Measurements from ENCODE around the gene C1QTNF12. TPM values are rescaled to one million over a fixed set of nuclear protein-coding genes. Genes with fewer than 3 reads are reported as not detected.

Gene C1QTNF12
- total RNA-seq, 1 experiment from 2014 or later: 2.0 TPM

DNA sequence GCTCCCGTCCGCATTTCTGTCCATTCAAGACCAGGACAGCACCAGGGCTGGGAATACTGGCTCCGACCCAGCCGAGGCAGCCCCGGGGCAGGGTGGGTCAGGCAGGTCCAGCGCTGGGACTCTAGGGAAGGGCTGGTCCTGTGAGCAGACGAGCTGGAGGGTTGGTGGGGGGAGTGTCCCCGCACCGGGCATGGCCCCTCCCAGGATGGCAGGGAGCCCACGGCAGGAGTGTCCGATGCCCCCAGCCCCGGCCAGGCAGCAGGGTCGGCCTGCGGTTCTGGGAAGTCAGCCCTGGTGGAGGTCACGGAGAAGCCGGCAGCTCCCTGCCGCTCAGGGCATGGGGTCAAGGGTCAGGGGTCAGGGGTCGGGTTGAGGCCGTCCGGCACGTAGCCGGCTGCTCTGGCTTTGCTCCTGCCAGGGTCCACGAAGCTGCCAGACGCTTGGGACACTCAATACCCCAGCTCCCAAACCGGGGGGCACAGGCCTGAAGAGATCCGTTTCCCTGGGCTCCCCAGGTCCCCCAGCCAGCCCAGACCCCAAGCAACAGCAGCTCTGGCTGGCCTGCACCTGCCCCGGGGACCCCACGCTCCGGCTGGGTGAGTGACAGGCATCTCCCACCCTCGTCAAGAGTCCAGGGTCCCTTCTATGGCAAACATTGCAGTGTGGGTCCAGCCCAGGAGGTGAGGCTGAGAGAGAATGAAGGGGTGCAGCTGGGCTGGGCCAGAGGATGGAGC, 6.7 kb downstream of the C1QTNF12 start:
- CTCF ChIA-PET: no interaction called here
- Mint-ChIP-seq H3K9me3 (ENCODE audit: low read depth, unreplicated experiment) (no peaks in the 10 kb centered on the region), H3K4me1 (ENCODE audit: low read depth, unreplicated experiment) (no peaks in the 10 kb centered on the region), H3K36me3 (ENCODE audit: insufficient read depth, unreplicated experiment) (peaks cover 44% of the 10 kb centered on the region), H3K4me3 (ENCODE audit: low read depth, unreplicated experiment) (peak overlapping the region; percentile 63), H3K27ac (ENCODE audit: unreplicated experiment) (peak overlapping the region; percentile 76), H3K27me3 (ENCODE audit: unreplicated experiment) (no peaks in the 10 kb centered on the region)
- TF ChIP-seq, protein P1, sequence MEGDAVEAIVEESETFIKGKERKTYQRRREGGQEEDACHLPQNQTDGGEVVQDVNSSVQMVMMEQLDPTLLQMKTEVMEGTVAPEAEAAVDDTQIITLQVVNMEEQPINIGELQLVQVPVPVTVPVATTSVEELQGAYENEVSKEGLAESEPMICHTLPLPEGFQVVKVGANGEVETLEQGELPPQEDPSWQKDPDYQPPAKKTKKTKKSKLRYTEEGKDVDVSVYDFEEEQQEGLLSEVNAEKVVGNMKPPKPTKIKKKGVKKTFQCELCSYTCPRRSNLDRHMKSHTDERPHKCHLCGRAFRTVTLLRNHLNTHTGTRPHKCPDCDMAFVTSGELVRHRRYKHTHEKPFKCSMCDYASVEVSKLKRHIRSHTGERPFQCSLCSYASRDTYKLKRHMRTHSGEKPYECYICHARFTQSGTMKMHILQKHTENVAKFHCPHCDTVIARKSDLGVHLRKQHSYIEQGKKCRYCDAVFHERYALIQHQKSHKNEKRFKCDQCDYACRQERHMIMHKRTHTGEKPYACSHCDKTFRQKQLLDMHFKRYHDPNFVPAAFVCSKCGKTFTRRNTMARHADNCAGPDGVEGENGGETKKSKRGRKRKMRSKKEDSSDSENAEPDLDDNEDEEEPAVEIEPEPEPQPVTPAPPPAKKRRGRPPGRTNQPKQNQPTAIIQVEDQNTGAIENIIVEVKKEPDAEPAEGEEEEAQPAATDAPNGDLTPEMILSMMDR (IDR thresholded peaks at IDR 0.05; ENCODE audit: unreplicated experiment): no peak
- no peak for DNase-seq
- no TSS peak for BruUV-seq (replicated peaks)
- intact Hi-C loops (cut with micrococcal nuclease; ENCODE audit: unreplicated experiment): loop anchor here (10.0 kb wide), 1 partner anchor 75 kb away; no protein-coding TSS in a partner anchor

DNA sequence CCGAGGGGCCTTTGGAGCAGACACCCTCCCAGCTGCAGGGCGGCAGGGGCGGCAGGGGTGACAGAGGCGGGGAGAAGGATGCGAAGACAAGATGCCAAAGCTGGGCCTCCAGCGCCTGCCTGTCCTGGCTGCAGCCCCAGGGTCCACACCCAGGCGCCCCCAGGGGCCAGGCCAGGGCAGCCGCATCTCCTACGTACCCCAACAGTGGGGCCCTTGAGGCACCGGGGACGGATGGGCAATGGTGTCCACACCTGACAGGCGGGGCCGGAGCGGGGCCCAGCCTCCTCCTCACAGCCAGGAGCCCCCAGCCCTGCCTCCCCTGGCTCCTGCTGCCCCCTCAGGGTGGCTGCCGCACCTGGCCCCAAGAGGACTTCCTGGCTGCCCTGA, 7.3 kb downstream of the C1QTNF12 start:
- Mint-ChIP-seq H3K27ac (ENCODE audit: unreplicated experiment) (peak overlapping the region; percentile 90), H3K4me3 (ENCODE audit: low read depth, unreplicated experiment) (peak overlapping the region; percentile 63), H3K4me1 (ENCODE audit: low read depth, unreplicated experiment) (no peaks in the 10 kb centered on the region), H3K27me3 (ENCODE audit: unreplicated experiment) (no peaks in the 10 kb centered on the region), H3K9me3 (ENCODE audit: low read depth, unreplicated experiment) (no peaks in the 10 kb centered on the region), H3K36me3 (ENCODE audit: insufficient read depth, unreplicated experiment) (peaks cover 50% of the 10 kb centered on the region)
- DNase-seq: no peak
- BruUV-seq (replicated peaks): no TSS peak
- CTCF ChIA-PET: no interaction called here
- TF ChIP-seq, protein P1 (IDR thresholded peaks at IDR 0.05; ENCODE audit: unreplicated experiment): no peak
- intact Hi-C loops (cut with micrococcal nuclease; ENCODE audit: unreplicated experiment): loop anchor here (10.0 kb wide), 1 partner anchor 74 kb away; no protein-coding TSS in a partner anchor

DNA sequence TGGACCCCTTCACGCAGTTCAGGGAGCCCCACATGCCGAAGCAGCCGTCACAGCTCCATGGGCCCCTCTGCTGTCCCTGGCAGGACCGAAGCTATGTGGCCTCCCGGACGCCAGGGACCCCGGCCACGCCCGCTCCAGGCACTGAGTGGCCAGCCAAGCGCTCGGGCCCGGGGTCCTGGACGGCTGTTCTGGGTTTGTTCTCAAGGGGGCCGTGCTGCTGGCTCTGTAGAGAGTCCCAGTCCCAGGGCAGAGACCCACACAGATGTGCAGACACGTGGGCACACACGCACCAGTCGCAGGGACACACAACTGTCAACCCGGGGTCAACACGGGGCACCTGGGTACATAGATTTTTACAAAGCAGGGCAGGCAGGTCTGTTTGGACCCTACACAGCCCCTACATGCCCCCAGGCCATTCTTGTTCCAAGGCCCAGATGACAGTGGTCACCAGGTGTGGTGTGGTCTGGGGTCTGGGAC, 7.8 kb downstream of the C1QTNF12 start:
- Mint-ChIP-seq H3K4me3 (ENCODE audit: low read depth, unreplicated experiment) (peak overlapping the region; percentile 63), H3K27me3 (ENCODE audit: unreplicated experiment) (no peaks in the 10 kb centered on the region), H3K36me3 (ENCODE audit: insufficient read depth, unreplicated experiment) (peaks cover 54% of the 10 kb centered on the region), H3K9me3 (ENCODE audit: low read depth, unreplicated experiment) (no peaks in the 10 kb centered on the region), H3K27ac (ENCODE audit: unreplicated experiment) (peak overlapping the region; percentile 90), H3K4me1 (ENCODE audit: low read depth, unreplicated experiment) (peaks cover 4% of the 10 kb centered on the region)
- BruUV-seq (replicated peaks): no TSS peak
- DNase-seq: peak; percentile 41
- CTCF ChIA-PET: interaction anchor here (1.0 kb wide), 1 partner anchor 165 kb away, joined by 4 read pairs; the partner anchor contains the start of gene RNF223
- TF ChIP-seq, protein P1 (IDR thresholded peaks at IDR 0.05; ENCODE audit: unreplicated experiment): no peak
- intact Hi-C loops (cut with micrococcal nuclease; ENCODE audit: unreplicated experiment): loop anchor here (10.0 kb wide), 1 partner anchor 74 kb away; no protein-coding TSS in a partner anchor

DNA sequence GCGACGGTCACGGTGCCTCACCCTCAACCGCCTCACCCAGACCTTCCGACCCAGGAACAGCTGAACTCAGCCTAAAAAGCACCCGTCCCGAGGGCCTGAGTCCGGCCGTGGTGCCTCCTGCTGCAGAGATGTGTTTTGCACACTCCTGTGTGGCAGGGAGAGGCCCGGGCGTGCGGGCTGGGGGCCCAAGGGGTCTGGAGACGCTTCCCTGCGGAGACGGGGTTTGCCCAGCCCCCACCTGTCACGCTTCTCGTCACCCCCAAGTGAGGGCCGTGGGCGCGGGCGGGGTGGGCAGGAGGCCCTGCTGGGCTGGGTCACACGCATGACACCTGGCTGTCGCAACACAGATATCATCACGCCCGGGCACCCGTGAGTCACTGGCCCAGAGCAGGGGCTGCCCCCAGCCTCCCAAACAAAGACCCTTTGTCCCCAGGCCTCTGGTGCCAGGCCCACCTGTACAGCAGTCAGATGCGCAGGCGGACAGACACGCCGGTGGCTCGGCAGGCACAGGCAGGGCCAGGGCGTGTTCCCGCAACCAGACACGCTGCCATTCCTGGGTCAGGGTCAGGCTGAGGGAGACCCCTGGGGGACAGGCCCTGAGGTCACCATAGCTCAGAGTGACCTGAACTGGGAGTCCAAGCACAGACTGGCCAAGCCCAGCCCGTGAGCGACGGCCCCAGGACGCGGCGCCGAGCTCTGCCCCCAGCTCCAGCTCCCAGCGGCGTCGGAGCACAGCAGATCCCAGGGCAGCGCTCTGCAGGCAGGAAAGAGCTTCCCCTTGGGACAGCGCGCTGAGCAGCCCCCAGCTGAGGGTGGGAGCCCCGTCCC, 8.4 kb downstream of the C1QTNF12 start:
- Mint-ChIP-seq H3K36me3 (ENCODE audit: insufficient read depth, unreplicated experiment) (peaks cover 54% of the 10 kb centered on the region), H3K4me1 (ENCODE audit: low read depth, unreplicated experiment) (peaks cover 8% of the 10 kb centered on the region), H3K27ac (ENCODE audit: unreplicated experiment) (peak overlapping the region; percentile 90), H3K27me3 (ENCODE audit: unreplicated experiment) (no peaks in the 10 kb centered on the region), H3K9me3 (ENCODE audit: low read depth, unreplicated experiment) (no peaks in the 10 kb centered on the region), H3K4me3 (ENCODE audit: low read depth, unreplicated experiment) (peak overlapping the region; percentile 63)
- TF ChIP-seq, protein P1 (IDR thresholded peaks at IDR 0.05; ENCODE audit: unreplicated experiment): no peak
- intact Hi-C loops (cut with micrococcal nuclease; ENCODE audit: unreplicated experiment): loop anchor here (10.0 kb wide), 1 partner anchor 73 kb away; no protein-coding TSS in a partner anchor
- CTCF ChIA-PET: interaction anchor here (1.0 kb wide), 1 partner anchor 164 kb away, joined by 4 read pairs; the partner anchor contains the start of gene RNF223
- BruUV-seq (replicated peaks): no TSS peak
- peak; percentile 89 for DNase-seq

All from Calu3 (cell line).